ENCODE measurements around the gene ARSJ. TPM values are rescaled to one million over a fixed set of nuclear protein-coding genes. Genes with fewer than 3 reads are reported as not detected.

The ARSJ gene
- total RNA-seq, 2 experiments from 2014 or later, result not detected

GRCh38 chr4:113997206-113997605, 17.8 kb upstream of the ARSJ start:
- ChIA-PET CTCF (no interaction called here), POLR2A (no interaction called here)
- ATAC-seq (no peak), DNase-seq (no peak)
- TF ChIP-seq, protein P1, sequence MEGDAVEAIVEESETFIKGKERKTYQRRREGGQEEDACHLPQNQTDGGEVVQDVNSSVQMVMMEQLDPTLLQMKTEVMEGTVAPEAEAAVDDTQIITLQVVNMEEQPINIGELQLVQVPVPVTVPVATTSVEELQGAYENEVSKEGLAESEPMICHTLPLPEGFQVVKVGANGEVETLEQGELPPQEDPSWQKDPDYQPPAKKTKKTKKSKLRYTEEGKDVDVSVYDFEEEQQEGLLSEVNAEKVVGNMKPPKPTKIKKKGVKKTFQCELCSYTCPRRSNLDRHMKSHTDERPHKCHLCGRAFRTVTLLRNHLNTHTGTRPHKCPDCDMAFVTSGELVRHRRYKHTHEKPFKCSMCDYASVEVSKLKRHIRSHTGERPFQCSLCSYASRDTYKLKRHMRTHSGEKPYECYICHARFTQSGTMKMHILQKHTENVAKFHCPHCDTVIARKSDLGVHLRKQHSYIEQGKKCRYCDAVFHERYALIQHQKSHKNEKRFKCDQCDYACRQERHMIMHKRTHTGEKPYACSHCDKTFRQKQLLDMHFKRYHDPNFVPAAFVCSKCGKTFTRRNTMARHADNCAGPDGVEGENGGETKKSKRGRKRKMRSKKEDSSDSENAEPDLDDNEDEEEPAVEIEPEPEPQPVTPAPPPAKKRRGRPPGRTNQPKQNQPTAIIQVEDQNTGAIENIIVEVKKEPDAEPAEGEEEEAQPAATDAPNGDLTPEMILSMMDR (IDR thresholded peaks at IDR 0.05), result no peak
- H3K9me3 Mint-ChIP-seq, result peaks cover 1% of the 10 kb centered on the region
- intact Hi-C loops (cut with micrococcal nuclease), result no loop called here
- H3K4me1 Mint-ChIP-seq (ENCODE audit: low read depth), result peaks cover 8% of the 10 kb centered on the region
- H3K36me3 Mint-ChIP-seq (ENCODE audit: low read depth), result no peaks in the 10 kb centered on the region
- no peaks in the 10 kb centered on the region for H3K27me3 Mint-ChIP-seq
- no peak overlapping the region for H3K4me3 Mint-ChIP-seq
- no peak overlapping the region for H3K27ac Mint-ChIP-seq

DNA sequence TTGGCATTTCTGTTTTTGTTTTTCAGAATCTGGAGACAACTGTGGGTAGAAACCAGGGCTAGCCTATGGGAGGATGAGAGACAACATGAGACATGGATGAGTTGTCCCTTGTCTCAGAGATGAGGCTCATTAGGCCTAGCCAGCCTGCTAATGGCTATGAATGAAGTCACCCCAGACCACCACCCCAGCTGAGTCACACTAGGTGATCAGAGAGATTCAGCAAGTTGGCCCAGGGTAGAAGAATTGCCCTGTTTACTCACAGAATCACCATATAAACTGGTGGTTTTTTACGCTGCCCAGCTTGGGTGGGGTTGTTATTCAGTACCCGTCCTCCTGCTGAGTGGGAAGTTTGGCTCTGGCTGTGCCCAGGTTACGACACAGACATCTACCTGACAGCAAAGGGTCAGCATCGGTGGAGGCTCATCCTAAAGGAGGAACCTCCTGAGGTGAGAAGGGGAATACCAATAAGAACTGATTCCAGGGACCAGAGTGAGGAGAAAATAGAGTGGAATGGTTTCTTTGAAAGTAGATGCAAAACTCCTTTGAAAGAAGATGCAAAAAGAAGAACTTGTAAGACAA, 17.2 kb upstream of the ARSJ start:
- peaks cover 8% of the 10 kb centered on the region for H3K4me1 Mint-ChIP-seq (ENCODE audit: low read depth)
- TF ChIP-seq, protein P1 (IDR thresholded peaks at IDR 0.05), result no peak
- DNase-seq, result no peak
- CTCF ChIA-PET, result no interaction called here
- intact Hi-C loops (cut with micrococcal nuclease), result no loop called here
- no peak overlapping the region for H3K4me3 Mint-ChIP-seq
- peak; percentile 27 for ATAC-seq
- H3K9me3 Mint-ChIP-seq, result peaks cover 1% of the 10 kb centered on the region
- POLR2A ChIA-PET, result no interaction called here
- H3K27ac Mint-ChIP-seq, result no peak overlapping the region
- no peaks in the 10 kb centered on the region for H3K27me3 Mint-ChIP-seq
- no peaks in the 10 kb centered on the region for H3K36me3 Mint-ChIP-seq (ENCODE audit: low read depth)

- Mint-ChIP-seq H3K9me3 (peaks cover 2% of the 10 kb centered on the region), H3K27ac (no peak overlapping the region), H3K27me3 (no peaks in the 10 kb centered on the region), H3K4me3 (no peak overlapping the region), H3K4me1 (ENCODE audit: low read depth) (peaks cover 8% of the 10 kb centered on the region), H3K36me3 (ENCODE audit: low read depth) (no peaks in the 10 kb centered on the region)
- intact Hi-C loops (cut with micrococcal nuclease), result no loop called here
- TF ChIP-seq, protein P1 (IDR thresholded peaks at IDR 0.05), result no peak
- ATAC-seq, result no peak
- CTCF ChIA-PET, result no interaction called here
- POLR2A ChIA-PET, result no interaction called here
- no peak for DNase-seq
Observed at GRCh38 chr4:113993887-113994286, 14.4 kb upstream of the ARSJ start.

DNA sequence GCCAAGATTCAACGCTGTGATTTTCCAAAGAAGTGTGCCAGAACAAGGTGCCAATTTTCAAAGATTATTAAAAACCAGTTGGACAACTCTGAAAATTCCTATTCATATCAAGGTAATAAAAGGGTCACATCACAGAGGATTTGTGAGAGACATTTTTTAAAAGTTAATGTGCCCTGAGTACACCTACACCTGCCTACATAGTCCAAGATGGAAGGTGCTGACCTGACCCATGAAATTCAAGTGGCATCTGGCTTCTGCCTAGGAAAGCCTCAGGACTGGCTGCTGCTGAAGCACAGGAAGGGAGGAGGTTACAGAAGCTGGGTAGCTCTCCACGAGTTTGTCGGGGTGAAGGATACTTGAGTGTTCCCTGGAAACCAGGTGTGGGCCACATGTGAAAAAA, 11.4 kb upstream of the ARSJ start:
- Mint-ChIP-seq H3K4me3 (no peak overlapping the region), H3K36me3 (ENCODE audit: low read depth) (no peaks in the 10 kb centered on the region), H3K9me3 (peaks cover 3% of the 10 kb centered on the region), H3K4me1 (ENCODE audit: low read depth) (peaks cover 8% of the 10 kb centered on the region), H3K27ac (no peak overlapping the region), H3K27me3 (no peaks in the 10 kb centered on the region)
- ATAC-seq, result no peak
- ChIA-PET POLR2A (no interaction called here), CTCF (no interaction called here)
- intact Hi-C loops (cut with micrococcal nuclease), result no loop called here
- TF ChIP-seq, protein P1 (IDR thresholded peaks at IDR 0.05), result no peak
- no peak for DNase-seq

GRCh38 chr4:113987382-113987941, 8.0 kb upstream of the ARSJ start:
- Mint-ChIP-seq H3K4me3 (no peak overlapping the region), H3K4me1 (ENCODE audit: low read depth) (no peaks in the 10 kb centered on the region), H3K9me3 (peaks cover 4% of the 10 kb centered on the region), H3K36me3 (ENCODE audit: low read depth) (no peaks in the 10 kb centered on the region), H3K27ac (no peak overlapping the region), H3K27me3 (peaks cover 5% of the 10 kb centered on the region)
- ChIA-PET POLR2A (no interaction called here), CTCF (no interaction called here)
- intact Hi-C loops (cut with micrococcal nuclease), result no loop called here
- DNase-seq, result no peak
- ATAC-seq, result no peak
- TF ChIP-seq, protein P1 (IDR thresholded peaks at IDR 0.05), result no peak

Measured in activated CD8-positive, alpha-beta T cell treated with anti-CD3 and anti-CD28 coated beads for 36 hours (primary cell).